Esophagus muscularis mucosa (tissue), 4 donors: ENCODE results near the gene DIP2C.

Experiments
- EP300 ChIP-seq: sonication (generic); formaldehyde crosslinking; IDR thresholded peaks from one replicate; pipeline ENCODE4 v1.6.1; 2017; ENCODE audit warnings: antibody characterized with exemption
- POLR2A ChIP-seq: fragments of 450-650 bp; IDR thresholded peaks from one replicate; pipeline ENCODE4 v1.6.1; 2017; ENCODE audit warnings: antibody characterized with exemption, moderate library complexity, mild to moderate bottlenecking, low read depth
- TF ChIP-seq, protein P1 (sequence below), 3 experiments: fragments of 200-600 bp in 2 of 3; fragments of 450-650 bp in 1 of 3; sonication (generic) in 2 of 3; IDR thresholded peaks; one replicate each; pipeline ENCODE4 v1.5.1; 2017 to 2019; ENCODE audit warnings: antibody characterized with exemption in 3 of 3, mild to moderate bottlenecking in 2 of 3, moderate library complexity in 1 of 3

DNA sequence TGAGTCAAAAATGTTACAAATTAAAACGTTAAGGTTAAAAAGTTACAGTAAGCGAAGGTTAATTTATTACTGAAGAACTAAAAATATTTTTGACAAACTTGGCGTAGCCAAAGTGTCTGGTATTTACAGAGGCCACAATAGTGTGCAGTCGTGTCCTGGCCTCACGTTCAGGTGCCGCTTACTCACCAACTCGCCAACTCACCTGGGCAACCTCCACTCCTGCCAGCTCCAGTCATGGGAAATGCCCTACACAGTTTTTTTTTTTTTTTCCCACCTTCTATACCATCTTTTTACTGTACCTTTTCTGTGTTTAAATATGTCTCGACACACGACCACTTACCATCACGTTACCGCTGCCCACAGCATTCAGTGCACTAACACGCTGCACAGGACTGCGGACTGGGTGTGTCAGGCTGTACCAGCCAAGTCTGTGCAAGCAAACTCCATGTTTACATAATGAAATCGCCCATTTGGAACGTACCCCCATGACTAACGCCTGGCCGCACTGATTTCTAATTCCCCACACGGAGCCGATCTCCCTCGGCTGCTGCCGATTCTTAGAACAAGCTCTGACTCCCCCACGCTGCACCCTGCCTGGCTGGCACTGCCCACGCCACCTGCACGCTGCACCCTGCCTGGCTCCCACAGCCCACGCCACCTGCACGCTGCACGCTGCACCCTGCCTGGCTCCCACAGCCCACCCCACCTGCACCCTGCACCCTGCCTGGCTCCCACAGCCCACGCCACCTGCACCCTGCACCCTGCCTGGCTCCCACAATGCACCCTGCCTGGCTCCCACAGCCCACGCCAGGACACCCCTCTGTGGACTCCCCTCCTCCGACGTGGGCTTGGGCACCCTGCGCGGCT, 351.1 kb downstream of the DIP2C start:
- TF ChIP-seq POLR2A (no peak), EP300 (no peak)
- TF ChIP-seq, protein P1, sequence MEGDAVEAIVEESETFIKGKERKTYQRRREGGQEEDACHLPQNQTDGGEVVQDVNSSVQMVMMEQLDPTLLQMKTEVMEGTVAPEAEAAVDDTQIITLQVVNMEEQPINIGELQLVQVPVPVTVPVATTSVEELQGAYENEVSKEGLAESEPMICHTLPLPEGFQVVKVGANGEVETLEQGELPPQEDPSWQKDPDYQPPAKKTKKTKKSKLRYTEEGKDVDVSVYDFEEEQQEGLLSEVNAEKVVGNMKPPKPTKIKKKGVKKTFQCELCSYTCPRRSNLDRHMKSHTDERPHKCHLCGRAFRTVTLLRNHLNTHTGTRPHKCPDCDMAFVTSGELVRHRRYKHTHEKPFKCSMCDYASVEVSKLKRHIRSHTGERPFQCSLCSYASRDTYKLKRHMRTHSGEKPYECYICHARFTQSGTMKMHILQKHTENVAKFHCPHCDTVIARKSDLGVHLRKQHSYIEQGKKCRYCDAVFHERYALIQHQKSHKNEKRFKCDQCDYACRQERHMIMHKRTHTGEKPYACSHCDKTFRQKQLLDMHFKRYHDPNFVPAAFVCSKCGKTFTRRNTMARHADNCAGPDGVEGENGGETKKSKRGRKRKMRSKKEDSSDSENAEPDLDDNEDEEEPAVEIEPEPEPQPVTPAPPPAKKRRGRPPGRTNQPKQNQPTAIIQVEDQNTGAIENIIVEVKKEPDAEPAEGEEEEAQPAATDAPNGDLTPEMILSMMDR (IDR thresholded peaks at IDR 0.05) = no peak
